NCI-H187 (cell line): ENCODE data around the gene RCL1.
"Not testable (repeated sequence)": the region's sequence is repeated elsewhere in the genome, so short reads cannot be mapped to it uniquely, and the experiment has no call there.

Source experiments
- DNase-seq, 2 experiments: peaks; one replicate each; lab custom pipeline; 2025; lab: John Stamatoyannopoulos, UW

Gene RCL1

DNA sequence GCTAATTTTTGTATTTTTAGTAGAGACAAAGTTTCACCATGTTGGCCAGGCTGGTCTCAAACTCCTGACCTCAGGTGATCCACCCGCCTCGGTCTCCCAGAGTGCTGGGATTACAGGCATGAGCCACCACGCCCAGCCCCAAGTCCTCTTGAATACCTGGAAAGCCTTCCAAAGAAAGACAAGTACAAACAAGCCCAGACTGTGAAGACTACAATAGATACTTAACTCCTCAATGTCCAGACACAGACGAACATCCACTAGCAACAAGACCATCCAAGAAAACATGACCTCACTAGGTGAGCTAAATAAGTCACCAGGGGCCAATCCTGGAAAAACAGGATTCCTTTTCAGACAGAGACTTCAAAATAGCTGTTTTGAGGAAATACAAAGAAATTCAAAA, 9.6 kb upstream of the RCL1 start:
- DNase-seq: not testable (repeated sequence)

GRCh38 chr9:4784403-4784802, 8.3 kb upstream of the RCL1 start:
- no peak for DNase-seq

DNA sequence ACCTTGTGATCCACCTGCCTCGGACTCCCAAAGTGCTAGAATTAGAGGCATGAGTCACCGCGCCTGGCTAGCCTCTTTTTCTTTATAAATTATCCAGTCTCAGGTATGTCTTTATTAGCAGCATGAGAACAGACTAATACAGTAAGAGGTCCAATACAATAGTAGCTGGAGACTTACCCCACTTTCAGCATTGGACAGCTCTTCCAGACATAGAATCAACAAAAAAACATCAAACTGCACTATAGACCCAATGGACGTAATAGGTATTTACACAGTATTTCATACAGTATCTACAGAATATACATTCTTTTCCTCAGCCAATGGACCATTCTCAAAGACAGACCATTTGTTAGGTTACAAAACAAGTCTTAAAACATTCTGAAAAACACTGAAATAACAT, 6.1 kb upstream of the RCL1 start:
- DNase-seq: no peak

GRCh38 chr9:4787876-4788275, 4.9 kb upstream of the RCL1 start:
- DNase-seq: no peak

DNA sequence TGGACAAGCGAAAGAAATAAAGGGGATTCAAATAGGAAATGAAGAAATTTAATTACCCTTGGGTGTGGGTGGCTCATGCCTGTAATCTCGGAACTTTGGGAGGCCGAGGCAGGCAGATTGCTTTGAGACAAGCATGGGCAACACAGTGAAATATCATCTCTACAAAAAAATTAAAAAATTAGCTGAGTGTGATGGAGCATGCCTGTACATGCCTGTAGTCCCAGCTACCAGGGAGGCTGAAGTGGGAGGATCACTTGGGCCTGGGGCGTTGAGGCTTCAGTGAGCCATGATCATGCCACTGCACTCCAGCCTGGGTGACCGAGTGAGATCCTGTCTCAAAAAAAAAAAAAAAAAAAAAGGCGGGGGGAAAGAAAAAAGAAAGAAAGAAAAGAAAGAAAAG, 4.0 kb upstream of the RCL1 start:
- no peak for DNase-seq

- no peak for DNase-seq
Observed at GRCh38 chr9:4792054-4792571, 631 bp upstream of the RCL1 start.

- no peak for DNase-seq
Observed at GRCh38 chr9:4793459-4794395, 983 bp downstream of the RCL1 start.

GRCh38 chr9:4794691-4795090, 1.9 kb downstream of the RCL1 start:
- DNase-seq: no peak

DNA sequence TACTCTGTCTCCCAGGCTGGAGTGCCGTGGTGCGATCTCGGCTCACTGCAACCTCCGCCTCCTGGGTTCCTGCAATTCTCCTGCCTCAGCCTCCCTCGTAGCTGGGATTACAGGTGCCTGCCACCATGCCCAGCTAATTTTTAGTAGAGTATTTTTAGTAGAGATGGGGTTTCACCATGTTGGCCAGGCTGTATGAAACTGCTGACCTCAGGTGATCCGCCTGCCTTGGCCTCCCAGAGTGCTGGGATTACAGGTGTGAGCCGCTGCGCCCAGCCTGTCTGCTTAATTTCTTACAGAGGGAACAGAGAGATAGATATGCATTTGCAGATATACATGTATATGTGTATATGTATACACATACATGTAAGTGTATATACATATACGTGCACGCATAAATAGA, 2.4 kb downstream of the RCL1 start:
- not testable (repeated sequence) for DNase-seq

DNA sequence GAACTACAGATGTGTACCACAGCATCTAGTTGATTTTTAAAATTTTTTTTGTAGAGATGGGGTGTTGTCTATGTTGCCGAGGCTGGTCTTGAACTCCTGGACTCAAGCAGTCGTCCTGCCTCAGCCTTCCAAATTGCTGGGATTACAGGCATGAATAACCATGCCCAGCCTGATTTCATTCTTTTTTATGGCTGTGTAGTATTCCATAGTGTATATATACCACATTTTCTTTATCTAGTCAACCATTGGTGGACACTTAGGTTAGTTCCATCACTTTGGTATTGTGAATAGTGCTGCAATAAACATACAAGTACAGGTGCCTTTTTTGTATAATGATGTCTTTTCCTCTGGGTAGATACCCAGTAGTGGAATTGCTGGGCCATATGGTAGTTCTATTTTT, 3.8 kb downstream of the RCL1 start:
- DNase-seq: no peak

DNA sequence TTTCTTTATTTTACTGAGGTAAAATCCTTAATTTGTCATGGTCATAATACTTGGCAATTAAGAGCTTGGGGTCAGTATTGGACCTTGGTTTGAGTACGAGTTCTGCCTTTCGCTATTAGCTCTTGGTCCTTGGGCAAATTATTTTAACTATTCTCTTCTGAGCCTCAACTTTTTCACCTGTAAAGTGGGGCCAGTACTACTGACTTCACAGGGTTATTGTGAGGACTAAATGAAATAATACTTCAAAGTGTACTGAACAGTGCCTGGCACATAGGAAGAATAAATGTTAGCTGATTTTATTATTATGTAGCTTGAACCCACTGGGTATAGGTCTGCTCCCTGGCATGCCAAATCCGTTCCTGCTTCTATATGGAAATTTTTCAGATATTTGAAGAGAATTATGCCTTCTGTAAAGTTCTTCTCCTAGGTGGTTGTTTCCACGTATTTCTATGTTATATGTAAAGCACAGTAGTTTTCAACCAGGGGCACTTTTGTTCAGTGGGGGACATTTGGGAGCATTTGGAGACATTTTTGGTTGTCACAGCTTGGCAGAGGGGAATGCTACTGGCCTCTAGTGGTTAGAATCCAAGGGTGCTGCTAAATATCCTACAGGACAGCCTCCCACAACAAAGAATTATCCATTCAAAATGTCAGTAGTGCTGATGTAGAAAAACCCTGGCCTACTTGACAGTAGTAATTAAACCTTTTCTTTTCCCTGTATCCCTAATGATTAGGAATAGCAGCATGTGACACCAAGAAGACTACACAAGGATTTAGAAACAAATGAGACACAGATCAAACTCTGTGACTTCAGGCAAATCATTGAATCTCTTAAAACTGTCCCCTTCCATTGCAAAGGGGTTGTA, 4.5 kb downstream of the RCL1 start:
- DNase-seq: no peak

DNA sequence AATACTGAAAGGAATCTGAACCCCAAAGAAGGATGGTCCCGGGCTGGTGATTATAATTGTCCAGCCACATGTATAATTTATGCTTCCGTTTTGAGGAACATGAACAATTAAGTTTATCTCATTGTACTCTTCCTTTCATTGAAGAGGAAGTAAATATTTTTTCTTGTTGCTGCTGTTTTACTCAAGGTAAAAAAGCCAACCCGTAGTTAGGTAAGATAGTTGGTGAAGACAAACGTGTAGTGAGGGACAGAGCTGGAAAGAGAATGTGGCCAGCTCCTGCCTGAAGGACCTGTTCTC, 5.1 kb downstream of the RCL1 start:
- no peak for DNase-seq

DNA sequence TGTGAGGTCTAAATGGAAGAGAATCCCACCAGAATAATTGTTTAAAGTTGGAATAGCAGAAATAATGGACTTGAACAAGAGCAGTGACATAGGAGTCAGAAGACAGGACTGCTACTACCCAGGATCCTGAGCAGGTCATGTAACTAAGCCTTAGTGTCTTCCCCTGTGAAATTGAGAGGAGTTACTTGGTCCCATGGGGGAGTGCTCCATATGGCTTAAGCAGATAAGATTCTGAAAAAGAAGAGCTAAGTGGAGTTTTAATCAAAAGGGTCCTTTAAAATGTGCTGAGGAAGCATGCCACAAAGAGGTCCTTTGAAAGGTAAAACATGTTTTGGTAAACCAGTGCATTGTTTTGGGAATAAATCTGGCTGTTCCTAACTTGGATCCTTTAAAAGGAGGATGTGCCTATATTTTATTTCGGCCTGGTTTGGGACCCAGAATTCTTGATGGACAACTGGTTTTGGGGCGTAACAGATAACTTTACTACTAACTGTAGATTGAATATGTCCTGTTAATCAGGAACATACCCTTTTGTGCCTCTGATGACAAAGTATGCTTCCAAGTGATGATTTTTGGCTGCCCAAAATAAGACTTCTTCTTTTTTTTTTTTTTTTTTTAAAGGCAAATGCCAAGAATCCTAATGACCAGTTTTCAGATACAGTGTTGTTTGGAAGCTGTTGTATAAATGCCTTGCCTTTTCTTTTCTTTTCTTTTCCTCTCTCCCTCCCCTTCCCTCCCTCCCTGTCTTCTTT, 5.7 kb downstream of the RCL1 start:
- DNase-seq: no peak

GRCh38 chr9:4799033-4799430, 6.3 kb downstream of the RCL1 start:
- DNase-seq: no peak

DNA sequence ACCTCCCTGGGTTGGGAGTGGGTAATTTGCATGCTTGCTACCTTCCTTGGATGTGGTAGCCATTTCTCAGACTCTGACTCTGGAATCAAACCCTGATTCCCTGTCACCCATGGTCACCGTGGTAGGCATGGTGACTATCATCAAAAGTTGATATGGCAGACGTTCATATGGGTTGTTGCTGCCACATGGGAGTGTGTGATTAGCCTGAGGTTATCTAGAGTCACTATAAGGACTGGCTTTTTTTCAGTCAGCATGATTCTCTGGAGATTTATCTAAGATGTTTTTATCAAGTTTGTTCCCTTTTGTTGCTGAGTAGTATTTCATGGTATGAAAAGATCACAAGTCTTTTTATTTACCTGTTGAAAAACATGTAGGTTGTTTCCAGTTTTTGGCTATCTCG, 7.0 kb downstream of the RCL1 start:
- DNase-seq: no peak

DNA sequence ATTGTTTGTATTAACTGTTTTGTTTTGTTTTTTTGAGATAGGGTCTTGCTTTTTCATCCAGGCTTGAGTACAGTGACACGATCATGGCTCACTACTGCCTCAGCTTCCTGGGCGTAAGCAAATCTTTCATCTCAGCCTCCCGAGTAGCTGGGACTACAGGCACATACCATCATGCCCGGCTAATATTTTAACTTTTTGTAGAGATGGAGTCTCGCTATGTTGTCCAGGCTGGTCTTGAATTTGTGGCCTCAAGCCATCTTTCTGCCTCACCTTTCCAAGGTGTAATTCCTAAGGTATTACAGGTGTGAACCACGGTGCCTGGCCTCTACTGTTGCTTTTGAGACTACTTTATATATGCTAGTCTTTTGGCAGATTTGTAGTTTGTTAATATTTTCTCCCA, 8.4 kb downstream of the RCL1 start:
- DNase-seq: no peak

DNA sequence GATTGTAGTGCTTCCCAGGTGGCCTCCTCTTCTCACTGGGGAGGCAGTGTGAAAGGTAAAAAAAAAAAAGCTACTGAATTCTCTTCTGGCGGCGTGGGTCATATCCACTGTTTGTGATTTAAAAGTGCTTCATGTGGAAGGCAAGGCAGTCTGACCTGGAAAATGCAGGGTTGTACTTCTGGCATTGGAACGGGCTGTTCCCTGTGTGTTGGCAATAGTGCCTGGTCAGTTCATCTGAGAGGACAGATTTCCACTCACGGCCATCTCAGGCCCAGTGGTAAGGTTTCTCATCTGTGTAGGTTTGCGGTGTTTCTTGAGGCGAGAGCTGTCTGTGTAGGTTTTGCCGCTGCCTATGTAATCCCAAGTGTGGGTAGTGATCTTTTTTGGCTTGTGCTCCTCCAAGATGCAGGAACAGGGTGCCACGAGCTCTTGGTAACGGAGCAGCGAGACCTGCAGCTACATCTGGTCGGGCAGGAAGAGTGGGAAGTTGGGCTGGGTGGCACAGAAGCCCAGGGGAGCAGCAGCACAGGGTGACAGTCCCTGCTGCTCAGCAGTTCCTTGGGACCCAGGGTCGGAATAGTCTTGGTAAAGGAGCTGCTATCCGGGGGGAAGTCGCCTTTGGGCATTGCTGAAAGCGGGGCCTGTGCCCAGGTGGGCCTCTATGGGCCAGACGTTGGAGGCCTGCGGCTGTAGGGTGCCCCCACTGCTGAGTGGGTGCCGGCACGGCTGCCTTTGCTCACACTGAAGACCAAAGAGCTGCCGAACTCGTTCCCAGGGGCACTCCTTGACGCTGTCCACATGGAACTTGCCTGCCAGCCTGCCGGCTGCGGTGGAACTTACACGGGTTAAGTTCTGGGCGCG, 11.2 kb downstream of the RCL1 start:
- no peak for DNase-seq

GRCh38 chr9:4804531-4805016, 11.8 kb downstream of the RCL1 start:
- no peak for DNase-seq

DNA sequence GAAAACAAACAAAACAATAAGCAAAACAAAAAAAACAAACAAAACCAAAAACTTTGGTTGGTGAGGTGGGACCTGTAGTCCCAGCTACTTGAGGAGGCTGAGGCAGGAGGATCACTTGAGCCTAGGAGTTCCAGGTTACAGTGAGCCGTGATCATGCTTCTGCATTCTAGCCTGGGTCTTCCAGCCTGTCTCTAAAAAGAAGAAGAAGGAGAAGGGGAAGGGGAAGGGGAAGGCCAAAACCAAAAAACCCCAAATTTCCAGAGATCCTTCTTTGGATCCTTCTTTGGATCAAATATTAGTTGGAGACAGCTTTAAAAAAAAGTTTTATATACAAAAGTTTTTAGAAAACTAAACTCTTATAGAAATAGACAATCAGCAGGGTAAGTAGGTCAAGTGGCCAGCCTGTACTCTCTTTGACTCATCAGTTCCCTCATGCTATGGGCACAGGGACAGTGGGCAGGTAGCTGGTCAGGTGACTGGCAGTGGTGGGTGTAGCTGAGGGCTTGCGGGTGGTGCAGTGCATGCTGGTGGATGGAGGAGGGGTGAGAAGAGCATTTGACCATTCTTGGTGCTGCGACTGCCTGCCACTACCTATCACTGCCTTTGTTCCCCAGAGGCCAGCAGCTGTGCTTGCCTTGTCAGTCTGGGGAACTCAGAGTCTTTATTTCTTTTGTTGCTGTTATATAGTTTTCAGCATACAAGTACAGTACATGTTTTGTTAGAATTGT, 12.6 kb downstream of the RCL1 start:
- no peak for DNase-seq

DNA sequence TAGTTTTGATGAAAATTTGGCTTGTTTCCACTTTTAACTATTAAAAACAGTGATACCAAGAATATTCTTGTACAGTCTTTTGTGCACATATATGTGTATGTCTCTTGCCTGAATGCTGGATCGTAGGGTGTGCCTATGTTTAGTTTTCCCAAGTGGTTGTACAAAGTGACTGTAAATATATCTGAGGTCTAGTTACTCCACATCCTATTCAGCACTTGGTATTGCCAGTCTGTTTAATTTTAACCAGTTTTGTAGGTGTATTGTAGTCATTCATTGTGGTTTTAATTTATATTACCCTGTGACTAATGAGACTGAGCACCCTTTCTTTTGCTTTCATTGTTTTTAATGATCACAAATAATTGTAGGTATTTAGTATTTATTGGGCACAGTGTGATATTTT, 17.8 kb downstream of the RCL1 start:
- no peak for DNase-seq

DNA sequence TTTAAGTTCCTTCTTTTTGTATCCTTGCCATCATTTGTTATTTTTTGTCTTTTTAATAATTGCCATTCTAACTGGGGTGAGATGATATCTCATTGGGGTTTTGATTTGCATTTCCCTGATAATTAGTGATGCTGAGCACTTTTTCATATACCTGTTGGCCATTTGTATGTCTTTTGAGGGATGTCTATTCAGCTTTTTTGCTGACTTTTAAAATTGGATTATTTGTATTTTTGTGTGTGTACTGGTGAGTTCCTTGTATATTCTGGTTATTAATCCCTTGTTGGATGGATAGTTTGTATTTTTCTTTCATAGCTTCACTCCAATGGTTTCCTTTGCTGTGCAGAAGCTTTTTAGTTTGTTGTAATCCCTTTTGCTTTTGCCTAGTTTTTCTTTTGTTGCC, 19.1 kb downstream of the RCL1 start:
- DNase-seq: no peak
